Immature natural killer cell (primary cell): ENCODE results near the gene TNFAIP3. TPM values are rescaled to one million over a fixed set of nuclear protein-coding genes. Genes with fewer than 3 reads are reported as not detected.
A peak's percentile ranks its signal among the peaks of the same experiment; 100 is the strongest.

ENCODE experiments used
- DNase-seq, 3 donors: peaks; one replicate each; pipeline ENCODE4 v3.0.0; 2022; ENCODE audit warnings: mixed read lengths in 1 of 3
- H3K27ac Mint-ChIP-seq, 6 donors: one replicate each; pipeline ENCODE4 v1.8.0; 2020; ENCODE audit warnings: mixed read lengths in 6 of 6, mild to moderate bottlenecking in 5 of 6, inconsistent platforms in 4 of 6, moderate library complexity in 3 of 6
- H3K27me3 Mint-ChIP-seq, 3 donors: one replicate each; pipeline ENCODE4 v1.8.0; 2020 to 2021; ENCODE audit warnings: low read depth in 3 of 3, mild to moderate bottlenecking in 3 of 3, mixed read lengths in 3 of 3, moderate library complexity in 3 of 3, inconsistent platforms in 1 of 3
- H3K36me3 Mint-ChIP-seq, 3 donors: one replicate each; pipeline ENCODE4 v1.8.0; 2020; ENCODE audit warnings: mixed read lengths in 3 of 3, inconsistent platforms in 2 of 3, mild to moderate bottlenecking in 2 of 3
- H3K4me1 Mint-ChIP-seq, 2 donors: one replicate each; pipeline ENCODE4 v1.8.0; 2020; ENCODE audit warnings: inconsistent platforms in 2 of 2, mild to moderate bottlenecking in 2 of 2, mixed read lengths in 2 of 2, moderate library complexity in 1 of 2
- H3K4me3 Mint-ChIP-seq, 5 donors: one replicate each; pipeline ENCODE4 v1.8.0; 2020; ENCODE audit warnings: mild to moderate bottlenecking in 5 of 5, mixed read lengths in 5 of 5, inconsistent platforms in 3 of 5, moderate library complexity in 3 of 5
- H3K9me3 Mint-ChIP-seq, 6 donors: one replicate each; pipeline ENCODE4 v1.8.0; 2020; ENCODE audit warnings: mild to moderate bottlenecking in 6 of 6, mixed read lengths in 6 of 6, inconsistent platforms in 4 of 6, moderate library complexity in 3 of 6
- polyA plus RNA-seq, 3 donors: library from polyadenylated mRNA; unstranded; fragments of 300-500 nt; fragmentation: Illumina TruSeq; gene quantifications; one replicate each; pipeline ENCODE4 v1.2.3, GENCODE V29; 2021

The TNFAIP3 gene
- polyA plus RNA-seq, 3 donors from 2014 or later, result 55.8 to 118 (median 117) TPM

- peaks cover 13 to 25% of the 10 kb centered on the region in 2 donors for H3K4me1 Mint-ChIP-seq
- H3K27ac Mint-ChIP-seq, result peak overlapping the region in 3 of 6 donors; percentile 4 to 7 (median 6)
Observed at GRCh38 chr6:137921823-137922222, 54.8 kb downstream of the TNFAIP3 start.

GRCh38 chr6:137923866-137924653, 57.0 kb downstream of the TNFAIP3 start:
- Mint-ChIP-seq H3K27ac (peak overlapping the region in 1 of 6 donors; percentile 7), H3K4me1 (peaks cover 36 to 47% of the 10 kb centered on the region in 2 donors), H3K9me3 (no peaks in the 10 kb centered on the region), H3K36me3 (no peaks in the 10 kb centered on the region), H3K4me3 (no peak overlapping the region), H3K27me3 (peaks cover 7 to 8% (median 8%) of the 10 kb centered on the region in 3 donors)
- no peak for DNase-seq

More at GRCh38 chr6:137921823-137922222, 54.8 kb downstream of the TNFAIP3 start:
- no peaks in the 10 kb centered on the region for H3K36me3 Mint-ChIP-seq
- H3K4me3 Mint-ChIP-seq, result no peak overlapping the region
- H3K9me3 Mint-ChIP-seq, result no peaks in the 10 kb centered on the region
- peaks cover 2 to 7% (median 2%) of the 10 kb centered on the region in 3 donors for H3K27me3 Mint-ChIP-seq
- DNase-seq, result no peak

- peaks cover 7 to 8% (median 7%) of the 10 kb centered on the region in 3 donors for H3K27me3 Mint-ChIP-seq
- no peak for DNase-seq
- no peaks in the 10 kb centered on the region for H3K36me3 Mint-ChIP-seq
- H3K27ac Mint-ChIP-seq, result peak overlapping the region in 1 of 6 donors; percentile 74
- peak overlapping the region in 1 of 5 donors; percentile 6 for H3K4me3 Mint-ChIP-seq
- peaks cover 37 to 50% of the 10 kb centered on the region in 2 donors for H3K4me1 Mint-ChIP-seq
- H3K9me3 Mint-ChIP-seq, result no peaks in the 10 kb centered on the region
Observed at GRCh38 chr6:137925141-137925698, 58.2 kb downstream of the TNFAIP3 start.

GRCh38 chr6:137926207-137926731, 59.2 kb downstream of the TNFAIP3 start:
- no peak for DNase-seq
- peak overlapping the region in 1 of 5 donors; percentile 71 for H3K4me3 Mint-ChIP-seq
- H3K36me3 Mint-ChIP-seq, result no peaks in the 10 kb centered on the region
- H3K9me3 Mint-ChIP-seq, result no peaks in the 10 kb centered on the region
- H3K27ac Mint-ChIP-seq, result peak overlapping the region in 4 of 6 donors; percentile 46 to 91 (median 80)
- H3K27me3 Mint-ChIP-seq, result peaks cover 6 to 7% (median 7%) of the 10 kb centered on the region in 3 donors
- peaks cover 37 to 50% of the 10 kb centered on the region in 2 donors for H3K4me1 Mint-ChIP-seq

- no peaks in the 10 kb centered on the region for H3K36me3 Mint-ChIP-seq
- no peaks in the 10 kb centered on the region for H3K9me3 Mint-ChIP-seq
- H3K4me3 Mint-ChIP-seq, result peak overlapping the region; percentile 7 to 83 (median 72)
- H3K27me3 Mint-ChIP-seq, result peaks cover 6 to 7% (median 7%) of the 10 kb centered on the region in 3 donors
- peak overlapping the region in 5 of 6 donors; percentile 74 to 91 (median 87) for H3K27ac Mint-ChIP-seq
- DNase-seq, result no peak
- H3K4me1 Mint-ChIP-seq, result peaks cover 32 to 42% of the 10 kb centered on the region in 2 donors
Observed at GRCh38 chr6:137926985-137927384, 59.9 kb downstream of the TNFAIP3 start.

- Mint-ChIP-seq H3K27me3 (peaks cover 5 to 7% (median 6%) of the 10 kb centered on the region in 3 donors), H3K9me3 (no peaks in the 10 kb centered on the region), H3K36me3 (no peaks in the 10 kb centered on the region), H3K4me1 (peaks cover 32 to 42% of the 10 kb centered on the region in 2 donors), H3K27ac (peak overlapping the region; percentile 44 to 91 (median 86)), H3K4me3 (peak overlapping the region; percentile 71 to 83 (median 74))
- DNase-seq, result peak; percentile 86 to 89 (median 87)
Observed at GRCh38 chr6:137927777-137928218, 60.7 kb downstream of the TNFAIP3 start.

GRCh38 chr6:137928286-137928685, 61.2 kb downstream of the TNFAIP3 start:
- peaks cover 4 to 7% (median 5%) of the 10 kb centered on the region in 3 donors for H3K27me3 Mint-ChIP-seq
- peaks cover 32 to 42% of the 10 kb centered on the region in 2 donors for H3K4me1 Mint-ChIP-seq
- peak overlapping the region; percentile 71 to 83 (median 74) for H3K4me3 Mint-ChIP-seq
- DNase-seq, result no peak
- H3K9me3 Mint-ChIP-seq, result no peaks in the 10 kb centered on the region
- H3K27ac Mint-ChIP-seq, result peak overlapping the region; percentile 44 to 91 (median 86)
- no peaks in the 10 kb centered on the region for H3K36me3 Mint-ChIP-seq

GRCh38 chr6:137931849-137932465, 64.9 kb downstream of the TNFAIP3 start:
- H3K36me3 Mint-ChIP-seq, result no peaks in the 10 kb centered on the region
- H3K4me1 Mint-ChIP-seq, result peaks cover 22 to 23% of the 10 kb centered on the region in 2 donors
- no peaks in the 10 kb centered on the region for H3K9me3 Mint-ChIP-seq
- no peak for DNase-seq
- peaks cover 3 to 7% (median 5%) of the 10 kb centered on the region in 3 donors for H3K27me3 Mint-ChIP-seq
- H3K27ac Mint-ChIP-seq, result no peak overlapping the region
- H3K4me3 Mint-ChIP-seq, result no peak overlapping the region

Other genes starting within 250 kb of the TNFAIP3 start
- gene PERP, start 240.2 kb downstream of the TNFAIP3 start, polyA plus RNA-seq, result under 1 TPM in 2 of 3 donors, not detected in 1; 0.46 to 0.92 TPM